Caco-2 (cell line): Measurements from ENCODE around the gene TTC13. TPM values are rescaled to one million over a fixed set of nuclear protein-coding genes. Genes with fewer than 3 reads are reported as not detected.

Source experiments
- BruUV-seq: library from RNA; stranded (reverse); fragments of 400-500 nt; replicated peaks from 2 replicates; lab custom pipeline; 2021; lab: Mats Ljungman, UMichigan
- CTCF ChIA-PET: fragments of 300-600 bp; sonication (Branson Sonifier 250); formaldehyde crosslinking; loops from one replicate; lab custom pipeline; 2022; ENCODE audit warnings: antibody characterized with exemption; lab: Charles Lee
- POLR2A ChIA-PET: fragments of 300-600 bp; sonication (Branson Sonifier 250); formaldehyde crosslinking; loops from one replicate; lab custom pipeline; 2022; ENCODE audit warnings: antibody characterized with exemption; lab: Charles Lee
- DNase-seq, 2 experiments: peaks; one replicate each; pipeline versions ENCODE4 v3.0.0 to v3.0.0-alpha.2; 2020 to 2022
- H3K27me3 ChIP-seq: replicated peaks from 2 replicates; pipeline ENCODE4 v1.6.0; 2011; ENCODE audit warnings: low read length; ENCODE audit not compliant: control insufficient read depth, insufficient read depth
- H3K36me3 ChIP-seq: 2 replicates; pipeline ENCODE4 v1.5.1; 2011; ENCODE audit warnings: low read length; ENCODE audit not compliant: control insufficient read depth, insufficient read depth
- H3K4me1 ChIP-seq: fragments of 250-450 bp; sonication (Bioruptor Pico); 2 replicates; pipeline ENCODE4 v1.5.1; 2020; ENCODE audit warnings: mild to moderate bottlenecking
- H3K4me3 ChIP-seq: 2 replicates; pipeline ENCODE4 v1.5.1; 2011; ENCODE audit warnings: low read depth, mild to moderate bottlenecking, control low read depth, low read length
- H3K9me3 ChIP-seq: fragments of 250-450 bp; sonication (Bioruptor Pico); 2 replicates; pipeline ENCODE4 v1.5.1; 2020; ENCODE audit warnings: mild to moderate bottlenecking, moderate library complexity
- H3K27ac Mint-ChIP-seq: one replicate; pipeline ENCODE4 v1.8.0; 2022; ENCODE audit warnings: mixed read lengths; ENCODE audit not compliant: unreplicated experiment
- H3K27me3 Mint-ChIP-seq: one replicate; pipeline ENCODE4 v1.8.0; 2022; ENCODE audit warnings: mixed read lengths; ENCODE audit not compliant: insufficient read depth, unreplicated experiment
- H3K36me3 Mint-ChIP-seq: one replicate; pipeline ENCODE4 v1.8.0; 2022; ENCODE audit warnings: mild to moderate bottlenecking, mixed read lengths; ENCODE audit not compliant: insufficient read depth, unreplicated experiment
- H3K4me1 Mint-ChIP-seq: one replicate; pipeline ENCODE4 v1.8.0; 2022; ENCODE audit warnings: low read depth, mixed read lengths; ENCODE audit not compliant: unreplicated experiment
- H3K4me3 Mint-ChIP-seq: one replicate; pipeline ENCODE4 v1.8.0; 2022; ENCODE audit warnings: mild to moderate bottlenecking, moderate library complexity, mixed read lengths; ENCODE audit not compliant: unreplicated experiment
- H3K9me3 Mint-ChIP-seq: one replicate; pipeline ENCODE4 v1.8.0; 2022; ENCODE audit warnings: mixed read lengths; ENCODE audit not compliant: unreplicated experiment
- intact Hi-C: fragments of 100-400 bp; cut with micrococcal nuclease; formaldehyde crosslinking; loops from one replicate; pipeline ENCODE4 v1.10.0; 2022; ENCODE audit not compliant: unreplicated experiment
- total RNA-seq: library from RNA; stranded (reverse); gene quantifications from 2 replicates; pipeline ENCODE4 v1.2.3, GENCODE V29; 2022
- TF ChIP-seq, protein P1 (sequence below), 2 experiments: fragments of 200-600 bp in 1 of 2; IDR thresholded peaks; 1 replicate in 1 of 2; 2 replicates in 1 of 2; pipeline versions ENCODE4 v1.5.1 to v1.8.0; 2011 to 2022; ENCODE audit warnings: antibody characterized with exemption in 1 of 2, control low read depth in 1 of 2, inconsistent platforms in 1 of 2, low read depth in 1 of 2, low read length in 1 of 2, mild to moderate bottlenecking in 1 of 2, moderate library complexity in 1 of 2; ENCODE audit not compliant: insufficient read depth in 1 of 2, severe bottlenecking in 1 of 2, unreplicated experiment in 1 of 2

TTC13 gene
- total RNA-seq, 1 experiment from 2014 or later: 57.6 TPM

GRCh38 chr1:230907472-230908205 is 71.0 kb downstream of the TTC13 start:
- Histone ChIP-seq H3K36me3 (peaks cover 8% of the 10 kb centered on the region), H3K4me1 (peaks cover 4% of the 10 kb centered on the region; the same call in 1 of the 2 replicates), H3K9me3 (no peaks in the 10 kb centered on the region), H3K27me3 (no peaks in the 10 kb centered on the region), H3K4me3 (no peak overlapping the region)
- TF ChIP-seq, protein P1, sequence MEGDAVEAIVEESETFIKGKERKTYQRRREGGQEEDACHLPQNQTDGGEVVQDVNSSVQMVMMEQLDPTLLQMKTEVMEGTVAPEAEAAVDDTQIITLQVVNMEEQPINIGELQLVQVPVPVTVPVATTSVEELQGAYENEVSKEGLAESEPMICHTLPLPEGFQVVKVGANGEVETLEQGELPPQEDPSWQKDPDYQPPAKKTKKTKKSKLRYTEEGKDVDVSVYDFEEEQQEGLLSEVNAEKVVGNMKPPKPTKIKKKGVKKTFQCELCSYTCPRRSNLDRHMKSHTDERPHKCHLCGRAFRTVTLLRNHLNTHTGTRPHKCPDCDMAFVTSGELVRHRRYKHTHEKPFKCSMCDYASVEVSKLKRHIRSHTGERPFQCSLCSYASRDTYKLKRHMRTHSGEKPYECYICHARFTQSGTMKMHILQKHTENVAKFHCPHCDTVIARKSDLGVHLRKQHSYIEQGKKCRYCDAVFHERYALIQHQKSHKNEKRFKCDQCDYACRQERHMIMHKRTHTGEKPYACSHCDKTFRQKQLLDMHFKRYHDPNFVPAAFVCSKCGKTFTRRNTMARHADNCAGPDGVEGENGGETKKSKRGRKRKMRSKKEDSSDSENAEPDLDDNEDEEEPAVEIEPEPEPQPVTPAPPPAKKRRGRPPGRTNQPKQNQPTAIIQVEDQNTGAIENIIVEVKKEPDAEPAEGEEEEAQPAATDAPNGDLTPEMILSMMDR (IDR thresholded peaks at IDR 0.05; ENCODE audit: insufficient read depth in 1 of 2, low read depth in 1 of 2, low read length in 1 of 2, severe bottlenecking in 1 of 2, unreplicated experiment in 1 of 2): no peak
- Mint-ChIP-seq H3K27ac (no peak overlapping the region), H3K36me3 (peaks cover 84% of the 10 kb centered on the region), H3K27me3 (no peaks in the 10 kb centered on the region), H3K9me3 (no peaks in the 10 kb centered on the region), H3K4me1 (no peaks in the 10 kb centered on the region), H3K4me3 (no peak overlapping the region)
- ChIA-PET POLR2A (interaction anchor here (1.1 kb wide), 1 partner anchor 40 kb away, joined by 3 read pairs; the partner anchor contains the start of gene C1orf198), CTCF (interaction anchor here (0.5 to 1.1 kb wide), 3 partner anchors 71 to 299 kb away, joined by 4 read pairs; partner anchors contain the start of genes ARV1 and TTC13)
- no TSS peak for BruUV-seq
- no peak for DNase-seq
- intact Hi-C loops: no loop called here

DNA sequence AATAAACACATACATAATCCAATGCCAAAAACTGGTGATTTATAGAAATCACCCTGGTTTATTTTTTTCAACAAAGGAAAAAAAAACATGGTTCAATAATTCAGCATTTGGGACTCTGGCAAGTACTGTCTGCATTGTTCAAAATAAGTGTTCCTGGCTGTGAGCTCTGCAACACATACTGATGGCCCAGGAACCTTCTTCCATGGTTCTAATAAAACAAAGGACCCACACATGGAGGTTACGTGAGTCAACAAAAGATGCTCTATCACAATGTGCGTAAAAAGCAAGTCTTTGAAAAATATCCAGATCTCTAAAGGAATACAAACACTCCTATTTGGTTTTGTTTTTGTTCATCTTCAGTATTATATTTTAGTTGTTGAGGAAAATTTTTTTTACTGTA is 72.4 kb downstream of the TTC13 start:
- no peaks in the 10 kb centered on the region for H3K27me3 ChIP-seq
- Mint-ChIP-seq H3K4me3 (no peak overlapping the region), H3K9me3 (no peaks in the 10 kb centered on the region), H3K4me1 (no peaks in the 10 kb centered on the region), H3K27ac (no peak overlapping the region), H3K36me3 (peaks cover 71% of the 10 kb centered on the region), H3K27me3 (no peaks in the 10 kb centered on the region)
- intact Hi-C loops: no loop called here
- no peak overlapping the region for H3K4me3 ChIP-seq
- peaks cover 12% of the 10 kb centered on the region for H3K4me1 ChIP-seq
- ChIA-PET CTCF (no interaction called here), POLR2A (no interaction called here)
- peaks cover 8% of the 10 kb centered on the region for H3K36me3 ChIP-seq
- TF ChIP-seq, protein P1 (IDR thresholded peaks at IDR 0.05; ENCODE audit: insufficient read depth in 1 of 2, low read depth in 1 of 2, low read length in 1 of 2, severe bottlenecking in 1 of 2, unreplicated experiment in 1 of 2): no peak
- no peak for DNase-seq
- BruUV-seq: no TSS peak
- H3K9me3 ChIP-seq: no peaks in the 10 kb centered on the region

- H3K9me3 Mint-ChIP-seq: no peaks in the 10 kb centered on the region
- Histone ChIP-seq H3K9me3 (no peaks in the 10 kb centered on the region), H3K36me3 (peaks cover 8% of the 10 kb centered on the region), H3K4me1 (peaks cover 17% of the 10 kb centered on the region), H3K27me3 (no peaks in the 10 kb centered on the region), H3K4me3 (no peak overlapping the region)
- peaks cover 67% of the 10 kb centered on the region for H3K36me3 Mint-ChIP-seq
- no peak overlapping the region for H3K4me3 Mint-ChIP-seq
- DNase-seq: no peak
- intact Hi-C loops: no loop called here
- ChIA-PET CTCF (no interaction called here), POLR2A (no interaction called here)
- peaks cover 4% of the 10 kb centered on the region for H3K4me1 Mint-ChIP-seq
- TF ChIP-seq, protein P1 (IDR thresholded peaks at IDR 0.05; ENCODE audit: insufficient read depth in 1 of 2, low read depth in 1 of 2, low read length in 1 of 2, severe bottlenecking in 1 of 2, unreplicated experiment in 1 of 2): no peak
- no peaks in the 10 kb centered on the region for H3K27me3 Mint-ChIP-seq
- no TSS peak for BruUV-seq
- H3K27ac Mint-ChIP-seq: no peak overlapping the region
Measured at GRCh38 chr1:230905733-230906132, 72.9 kb downstream of the TTC13 start.
